GM12878 (cell line): ENCODE results near the gene ARPP21. TPM values are rescaled to one million over a fixed set of nuclear protein-coding genes. Genes with fewer than 3 reads are reported as not detected.

Experiments
- ATAC-seq: fragments of 200-7000 bp; cut with Tn5 transposase; 3 replicates; pipeline ENCODE4 v1.9.1; 2020; ENCODE audit warnings: mild to moderate bottlenecking, moderate library complexity
- BruUV-seq: library from RNA; stranded (reverse); fragments of 400-500 nt; replicated peaks from 2 replicates; lab custom pipeline; 2021; lab: Mats Ljungman, UMichigan
- CTCF ChIA-PET: fragments of 300-600 bp; sonication (Branson Sonifier 250); formaldehyde crosslinking; extraction: SDS; loops from one replicate; lab custom pipeline; 2021; ENCODE audit warnings: inconsistent platforms; lab: Yijun Ruan, JAX
- POLR2A ChIA-PET: fragments of 350-600 bp; formaldehyde crosslinking; extraction: SDS; loops from one replicate; lab custom pipeline; 2021; ENCODE audit warnings: inconsistent platforms; lab: Charles Lee
- RAD21 ChIA-PET: fragments of 300-600 bp; sonication (Branson Sonifier 250); formaldehyde crosslinking; loops from one replicate; lab custom pipeline; 2023; ENCODE audit warnings: antibody characterized with exemption; ENCODE audit not compliant: unreplicated experiment; lab: Charles Lee
- SMC1A ChIA-PET: fragments of 300-600 bp; sonication (Branson Sonifier 250); formaldehyde crosslinking; loops from one replicate; lab custom pipeline; 2023; ENCODE audit not compliant: unreplicated experiment, uncharacterized antibody; lab: Charles Lee
- DNase-seq: peaks from one replicate; pipeline ENCODE4 v3.0.0-alpha.2; 2011; ENCODE audit warnings: low read depth, low spot score
- FAIRE-seq: peaks from 3 replicates; lab custom pipeline; 2011; peaks lifted over from hg19 to GRCh38; lab: Jason Lieb, UNC
- H2AFZ ChIP-seq: 2 replicates; pipeline ENCODE4 v1.6.0; 2011; ENCODE audit warnings: low read depth, low read length, control low read depth; ENCODE audit not compliant: control insufficient read depth
- H3K27ac ChIP-seq: 2 replicates; pipeline ENCODE4 v1.5.1; 2011; ENCODE audit warnings: control low read depth; ENCODE audit not compliant: control insufficient read depth, insufficient read depth
- H3K27me3 ChIP-seq, 2 experiments: replicated peaks in 1 of 2; 2 replicates each; pipeline versions ENCODE4 v1.6.0 to v1.6.1; 2011; ENCODE audit warnings: low read length in 1 of 2; ENCODE audit not compliant: control insufficient read depth in 2 of 2, insufficient read depth in 2 of 2
- H3K36me3 ChIP-seq, 2 experiments: 2 replicates each; pipeline ENCODE4 v1.5.1; 2011; ENCODE audit warnings: low read length in 1 of 2; ENCODE audit not compliant: control insufficient read depth in 2 of 2, insufficient read depth in 2 of 2
- H3K4me1 ChIP-seq: 2 replicates; pipeline ENCODE4 v1.6.1; 2011; ENCODE audit warnings: mild to moderate bottlenecking, low read length, moderate library complexity, mixed read lengths; ENCODE audit not compliant: control insufficient read depth, insufficient read depth
- H3K4me2 ChIP-seq: 2 replicates; pipeline ENCODE4 v1.6.0; 2011; ENCODE audit warnings: control low read depth; ENCODE audit not compliant: control insufficient read depth, insufficient read depth
- H3K4me3 ChIP-seq: fragments of 200-600 bp; sonication (generic); 2 replicates; pipeline ENCODE4 v1.5.1; 2016
- H3K79me2 ChIP-seq: 2 replicates; pipeline ENCODE4 v1.6.0; 2011; ENCODE audit warnings: low read length; ENCODE audit not compliant: control insufficient read depth, insufficient read depth
- H3K9ac ChIP-seq: 2 replicates; pipeline ENCODE4 v1.8.0; 2011; ENCODE audit warnings: low read length, control low read depth, mixed read lengths; ENCODE audit not compliant: control insufficient read depth, insufficient read depth
- H3K9me3 ChIP-seq: replicated peaks from 3 replicates; pipeline ENCODE4 v1.5.1; 2011; ENCODE audit warnings: mild to moderate bottlenecking, low read length; ENCODE audit not compliant: control insufficient read depth, insufficient read depth
- H4K20me1 ChIP-seq: 2 replicates; pipeline ENCODE4 v1.6.0; 2011; ENCODE audit not compliant: control insufficient read depth, insufficient read depth
- CEBPB ChIP-seq, 2 experiments: fragments of 150-350 bp in 1 of 2; IDR thresholded peaks; 2 replicates each; pipeline ENCODE4 v1.6.1; 2012 to 2014; ENCODE audit warnings: low read depth in 2 of 2, low read length in 2 of 2, borderline replicate concordance in 1 of 2, inconsistent platforms in 1 of 2
- FOS ChIP-seq: IDR thresholded peaks from 3 replicates; pipeline ENCODE4 v1.6.1; 2011; ENCODE audit warnings: borderline replicate concordance; ENCODE audit not compliant: insufficient read length; ENCODE audit errors: extremely low read depth
- NR2C2 ChIP-seq: IDR thresholded peaks from 2 replicates; pipeline ENCODE4 v1.6.1; 2011; ENCODE audit warnings: borderline replicate concordance, low read depth; ENCODE audit not compliant: control insufficient read depth, insufficient read length
- NR2F1 ChIP-seq: fragments of 450-650 bp; conservative IDR thresholded peaks from 2 replicates; pipeline ENCODE4 v1.6.1; 2017; ENCODE audit warnings: mild to moderate bottlenecking
- POLR2AphosphoS2 ChIP-seq: IDR thresholded peaks from 2 replicates; pipeline ENCODE4 v1.6.1; 2011; ENCODE audit warnings: low read depth, mild to moderate bottlenecking, low read length, improper control_type of control experiment, moderate library complexity
- SMC3 ChIP-seq: IDR thresholded peaks from 2 replicates; pipeline ENCODE4 v1.6.1; 2011; ENCODE audit warnings: low read length, improper control_type of control experiment, borderline replicate concordance
- WGBS: methylation state at CpG from one replicate; pipeline ENCODE4 v1.1.6; 2016; ENCODE audit warnings: low lambda C conversion rate; ENCODE audit not compliant: insufficient replicate concordance, insufficient coverage; ENCODE audit errors: missing lambda C conversion rate; 5-methylcytosine and 5-hydroxymethylcytosine counted together
- in situ Hi-C: fragments of 300-500 bp; cut with MboI; formaldehyde crosslinking; loops from 9 replicates; pipeline ENCODE4 v1.14.3; 2018; ENCODE audit warnings: mixed read lengths
- intact Hi-C: fragments of 100-400 bp; cut with micrococcal nuclease; formaldehyde crosslinking; loops from one replicate; pipeline ENCODE4 v1.14.2; 2022; ENCODE audit not compliant: unreplicated experiment
- polyA plus RNA-seq, 11 experiments: library from polyadenylated mRNA; depleted of rRNA in 4 of 11; unstranded in 6 of 11; stranded (reverse) in 5 of 11; fragments of >200 nt; fragmentation: Nextera tagmentation in 4 of 11; fragmentation: Illumina TruSeq in 1 of 11; extraction: Ambion mirVana in 4 of 11; extraction: Trizol in 1 of 11; gene quantifications; 1 replicate in 1 of 11; 2 replicates in 10 of 11; pipeline versions ENCODE4 v1.2.1 to v1.2.3, GENCODE V29; 2011 to 2016; ENCODE audit warnings: inconsistent platforms in 2 of 11, missing spikeins in 2 of 11, low read depth in 1 of 11
- total RNA-seq, 4 experiments: library from RNA; depleted of rRNA in 3 of 4; stranded (reverse); fragments of >200 nt in 3 of 4; fragmentation: Illumina TruSeq in 1 of 4; extraction: Trizol in 1 of 4; gene quantifications; 2 replicates each; pipeline versions ENCODE4 v1.2.1 to v1.2.3, GENCODE V29; 2013 to 2021
- TF ChIP-seq, protein P1 (sequence below): fragments of 450-650 bp; formaldehyde crosslinking; IDR thresholded peaks from 2 replicates; pipeline ENCODE4 v1.4.0; 2020; ENCODE audit warnings: mild to moderate bottlenecking, moderate library complexity

Gene ARPP21
- total and polyA plus RNA-seq, 10 of the 15 experiments (the other 5 are each of a cell fraction or from before 2014, with no cell fraction given): not detected

DNA sequence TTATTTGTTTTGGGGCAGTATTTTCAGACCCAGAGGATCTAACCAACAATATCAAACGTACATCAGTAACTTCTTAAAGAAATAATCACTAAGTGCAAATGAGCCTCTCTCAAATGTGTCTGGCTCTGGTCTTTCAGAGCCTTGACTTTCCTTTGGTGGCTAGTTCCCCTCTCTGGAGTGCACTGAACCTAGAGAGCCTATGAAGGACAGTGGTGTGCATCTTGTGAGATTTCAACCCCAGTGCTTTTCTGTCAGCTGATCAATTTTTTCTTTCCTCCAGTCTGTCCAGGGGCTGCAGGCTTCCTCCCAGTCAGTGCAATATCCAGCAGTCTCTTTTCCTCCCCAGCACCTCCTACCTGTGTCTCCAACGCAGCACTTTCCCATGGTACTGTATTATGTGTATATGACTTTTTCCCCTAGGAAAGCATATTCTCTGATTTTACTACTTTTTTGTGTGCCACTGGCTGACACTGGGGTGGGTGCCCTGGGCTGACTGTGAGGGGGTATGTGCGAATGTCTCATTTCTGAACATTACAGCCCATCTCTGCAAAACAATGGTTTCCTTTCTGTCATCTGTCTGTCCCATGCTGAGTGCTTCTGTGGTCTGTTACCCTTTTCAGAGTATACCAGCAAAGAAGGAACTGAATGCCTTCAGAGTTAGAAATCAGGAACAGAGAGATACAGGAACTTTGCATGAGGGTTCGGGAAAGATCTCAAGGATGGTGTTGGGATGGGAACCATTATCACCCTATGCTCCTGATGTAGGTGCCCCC lies 98.8 kb downstream of the ARPP21 start:
- no peak overlapping the region for H3K4me2 ChIP-seq
- no peak overlapping the region for H3K27ac ChIP-seq
- TF ChIP-seq NR2F1: no peak
- TF ChIP-seq, all 136 proteins: peak for 0
- Histone ChIP-seq H3K9me3 (no peaks in the 10 kb centered on the region), H3K9ac (no peak overlapping the region), H3K36me3 (no peaks in the 10 kb centered on the region), H3K4me3 (no peak overlapping the region), H3K27me3 (no peaks in the 10 kb centered on the region), H3K79me2 (no peaks in the 10 kb centered on the region), H3K4me1 (no peaks in the 10 kb centered on the region), H2AFZ (no peak overlapping the region), H4K20me1 (no peaks in the 10 kb centered on the region)
- ChIA-PET SMC1A (no interaction called here), CTCF (no interaction called here), RAD21 (no interaction called here), POLR2A (no interaction called here)
- DNase-seq (no peak), ATAC-seq (no peak), FAIRE-seq (no peak)
- 29% methylated on average over 4 of the region's 4 CpGs for WGBS
- intact Hi-C loops: no loop called here
- BruUV-seq: no TSS peak
- in situ Hi-C loops: no loop called here

DNA sequence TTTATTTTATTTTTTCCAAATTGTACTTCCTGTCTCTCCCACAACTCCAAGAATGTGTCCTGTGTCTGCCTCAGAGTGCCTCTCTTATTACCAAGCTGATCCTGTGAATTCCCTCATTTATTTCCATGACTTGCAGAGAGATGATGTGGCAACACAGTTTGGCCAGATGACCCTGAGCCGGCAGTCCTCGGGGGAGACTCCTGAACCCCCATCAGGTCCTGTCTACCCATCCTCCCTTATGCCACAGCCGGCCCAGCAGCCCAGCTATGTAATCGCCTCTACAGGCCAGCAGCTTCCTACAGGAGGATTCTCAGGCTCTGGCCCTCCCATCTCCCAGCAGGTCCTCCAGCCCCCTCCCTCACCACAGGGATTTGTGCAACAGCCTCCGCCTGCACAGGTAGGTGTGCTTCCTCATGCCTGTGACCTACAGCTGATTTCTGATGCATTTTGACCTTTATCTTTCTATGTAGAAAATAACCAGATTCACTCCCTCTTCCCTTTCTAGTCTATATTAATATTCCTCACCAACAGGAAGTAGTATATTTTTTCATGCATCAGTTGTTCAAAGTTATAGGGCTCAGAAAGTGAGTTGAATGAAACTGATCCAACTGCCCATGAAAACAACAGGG lies 100.0 kb downstream of the ARPP21 start:
- no peak for ATAC-seq
- POLR2A ChIA-PET: no interaction called here
- Histone ChIP-seq H3K27ac (no peak overlapping the region), H2AFZ (no peak overlapping the region), H3K9me3 (no peaks in the 10 kb centered on the region), H3K9ac (no peak overlapping the region), H3K4me3 (no peak overlapping the region), H4K20me1 (no peaks in the 10 kb centered on the region), H3K4me1 (no peaks in the 10 kb centered on the region), H3K79me2 (no peaks in the 10 kb centered on the region), H3K4me2 (no peak overlapping the region), H3K36me3 (no peaks in the 10 kb centered on the region), H3K27me3 (no peaks in the 10 kb centered on the region; a peak in 1 of 4 replicates)
- no peak for TF ChIP-seq CEBPB (IDR thresholded peaks at IDR 0.05; ENCODE audit: borderline replicate concordance in 1 of 2, low read depth in 2 of 2, low read length in 2 of 2)
- no peak for TF ChIP-seq NR2C2
- TF ChIP-seq, protein P1, sequence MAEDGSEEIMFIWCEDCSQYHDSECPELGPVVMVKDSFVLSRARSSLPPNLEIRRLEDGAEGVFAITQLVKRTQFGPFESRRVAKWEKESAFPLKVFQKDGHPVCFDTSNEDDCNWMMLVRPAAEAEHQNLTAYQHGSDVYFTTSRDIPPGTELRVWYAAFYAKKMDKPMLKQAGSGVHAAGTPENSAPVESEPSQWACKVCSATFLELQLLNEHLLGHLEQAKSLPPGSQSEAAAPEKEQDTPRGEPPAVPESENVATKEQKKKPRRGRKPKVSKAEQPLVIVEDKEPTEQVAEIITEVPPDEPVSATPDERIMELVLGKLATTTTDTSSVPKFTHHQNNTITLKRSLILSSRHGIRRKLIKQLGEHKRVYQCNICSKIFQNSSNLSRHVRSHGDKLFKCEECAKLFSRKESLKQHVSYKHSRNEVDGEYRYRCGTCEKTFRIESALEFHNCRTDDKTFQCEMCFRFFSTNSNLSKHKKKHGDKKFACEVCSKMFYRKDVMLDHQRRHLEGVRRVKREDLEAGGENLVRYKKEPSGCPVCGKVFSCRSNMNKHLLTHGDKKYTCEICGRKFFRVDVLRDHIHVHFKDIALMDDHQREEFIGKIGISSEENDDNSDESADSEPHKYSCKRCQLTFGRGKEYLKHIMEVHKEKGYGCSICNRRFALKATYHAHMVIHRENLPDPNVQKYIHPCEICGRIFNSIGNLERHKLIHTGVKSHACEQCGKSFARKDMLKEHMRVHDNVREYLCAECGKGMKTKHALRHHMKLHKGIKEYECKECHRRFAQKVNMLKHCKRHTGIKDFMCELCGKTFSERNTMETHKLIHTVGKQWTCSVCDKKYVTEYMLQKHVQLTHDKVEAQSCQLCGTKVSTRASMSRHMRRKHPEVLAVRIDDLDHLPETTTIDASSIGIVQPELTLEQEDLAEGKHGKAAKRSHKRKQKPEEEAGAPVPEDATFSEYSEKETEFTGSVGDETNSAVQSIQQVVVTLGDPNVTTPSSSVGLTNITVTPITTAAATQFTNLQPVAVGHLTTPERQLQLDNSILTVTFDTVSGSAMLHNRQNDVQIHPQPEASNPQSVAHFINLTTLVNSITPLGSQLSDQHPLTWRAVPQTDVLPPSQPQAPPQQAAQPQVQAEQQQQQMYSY (CRISPR knock-in tag): no peak
- TF ChIP-seq SMC3: no peak
- no peak for TF ChIP-seq FOS
- TF ChIP-seq POLR2AphosphoS2: no peak
- CTCF ChIA-PET: no interaction called here
- SMC1A ChIA-PET: no interaction called here
- in situ Hi-C loops: no loop called here
- intact Hi-C loops: no loop called here
- no peak for FAIRE-seq
- 41% methylated on average over 5 of the region's 5 CpGs for WGBS
- RAD21 ChIA-PET: no interaction called here
- DNase-seq: no peak
- no TSS peak for BruUV-seq
